ENCODE measurements around the gene ZNF235. TPM values are rescaled to one million over a fixed set of nuclear protein-coding genes. Genes with fewer than 3 reads are reported as not detected.
"Not testable (repeated sequence)": the region's sequence is repeated elsewhere in the genome, so short reads cannot be mapped to it uniquely, and the experiment has no call there.

Gene ZNF235
- total RNA-seq, 4 donors from 2014 or later: 1.9 to 3.3 (median 2.1) TPM

GRCh38 chr19:44341794-44342193 lies 37.0 kb upstream of the ZNF235 start:
- Histone ChIP-seq H3K36me3 (peaks cover 0 to 76% of the 10 kb centered on the region in 2 donors), H3K9me3 (peaks cover 0 to 13% (median 0%) of the 10 kb centered on the region in 3 donors), H3K27me3 (no peaks in the 10 kb centered on the region), H3K27ac (no peak overlapping the region), H3K4me1 (no peaks in the 10 kb centered on the region), H3K4me3 (no peak overlapping the region)
- intact Hi-C loops (cut with DNase I; ENCODE audit: low total_unique reads): no loop called here
- DNase-seq: no peak
- no peak for TF ChIP-seq POLR2A (IDR thresholded peaks at IDR 0.05)
- TF ChIP-seq CTCF (IDR thresholded peaks at IDR 0.05 in 4 of 5, conservative IDR thresholded peaks at IDR 0.05 in 1 of 5): no peak
- no peak for ATAC-seq
- in situ Hi-C loops (cut with MboI; ENCODE audit: low sequenced_read_pairs in 4 of 4): no loop called here

- in situ Hi-C loops (cut with MboI; ENCODE audit: low sequenced_read_pairs in 4 of 4); H3K27me3 ChIP-seq; H3K9me3 ChIP-seq; H3K4me1 ChIP-seq; H3K4me3 ChIP-seq; DNase-seq; ATAC-seq; intact Hi-C loops (cut with DNase I; ENCODE audit: low total_unique reads); H3K27ac ChIP-seq: not testable (repeated sequence)
- peaks cover 18 to 92% of the 10 kb centered on the region in 2 donors for H3K36me3 ChIP-seq
These were observed 29.8 kb upstream of the ZNF235 start for GRCh38 chr19:44334639-44335038.

GRCh38 chr19:44332145-44332544 lies 27.3 kb upstream of the ZNF235 start:
- Histone ChIP-seq H3K27ac (no peak overlapping the region), H3K36me3 (peaks cover 27 to 98% of the 10 kb centered on the region in 2 donors), H3K4me1 (no peaks in the 10 kb centered on the region), H3K4me3 (no peak overlapping the region), H3K9me3 (peaks cover 0 to 7% (median 0%) of the 10 kb centered on the region in 3 donors), H3K27me3 (no peaks in the 10 kb centered on the region)
- ATAC-seq: no peak
- intact Hi-C loops (cut with DNase I; ENCODE audit: low total_unique reads) (no loop called here), in situ Hi-C loops (cut with MboI; ENCODE audit: low sequenced_read_pairs in 4 of 4) (no loop called here)
- DNase-seq: no peak
- TF ChIP-seq CTCF (IDR thresholded peaks at IDR 0.05 in 4 of 5, conservative IDR thresholded peaks at IDR 0.05 in 1 of 5) (no peak), POLR2A (IDR thresholded peaks at IDR 0.05) (no peak)

- H3K27me3 ChIP-seq: no peaks in the 10 kb centered on the region
- intact Hi-C loops (cut with DNase I; ENCODE audit: low total_unique reads) (no loop called here), in situ Hi-C loops (cut with MboI; ENCODE audit: low sequenced_read_pairs in 4 of 4) (no loop called here)
- TF ChIP-seq CTCF (IDR thresholded peaks at IDR 0.05 in 4 of 5, conservative IDR thresholded peaks at IDR 0.05 in 1 of 5): no peak
- no peak for TF ChIP-seq POLR2A (IDR thresholded peaks at IDR 0.05)
- no peaks in the 10 kb centered on the region for H3K36me3 ChIP-seq
- H3K4me3 ChIP-seq: no peak overlapping the region
- H3K27ac ChIP-seq: no peak overlapping the region
- DNase-seq: no peak
- no peak for ATAC-seq
- no peaks in the 10 kb centered on the region for H3K4me1 ChIP-seq
- peaks cover 0 to 3% (median 0%) of the 10 kb centered on the region in 3 donors for H3K9me3 ChIP-seq
These were observed 11.1 kb upstream of the ZNF235 start for GRCh38 chr19:44315883-44316282.

- Histone ChIP-seq H3K9me3 (peaks cover 0 to 9% (median 0%) of the 10 kb centered on the region in 3 donors), H3K27ac (no peak overlapping the region)
These were observed 8.4 kb upstream of the ZNF235 start for GRCh38 chr19:44313231-44313630.

More at GRCh38 chr19:44313231-44313630, 8.4 kb upstream of the ZNF235 start:
- intact Hi-C loops (cut with DNase I; ENCODE audit: low total_unique reads) (no loop called here), in situ Hi-C loops (cut with MboI; ENCODE audit: low sequenced_read_pairs in 4 of 4) (loop anchor here in 1 of 4 donors (5.0 kb wide), 1 partner anchor 44 kb away; the partner anchor contains the start of gene ZNF112)
- ATAC-seq: no peak
- Histone ChIP-seq H3K4me3 (no peak overlapping the region), H3K4me1 (no peaks in the 10 kb centered on the region), H3K36me3 (no peaks in the 10 kb centered on the region), H3K27me3 (no peaks in the 10 kb centered on the region)
- TF ChIP-seq POLR2A (IDR thresholded peaks at IDR 0.05) (no peak), CTCF (IDR thresholded peaks at IDR 0.05 in 4 of 5, conservative IDR thresholded peaks at IDR 0.05 in 1 of 5) (no peak)
- no peak for DNase-seq

All from gastrocnemius medialis (tissue), 4 donors.